GM12864 (cell line): ENCODE measurements around the gene ITPR1.

Experiments used
- DNase-seq: peaks from one replicate; pipeline ENCODE4 v3.0.0-alpha.2; 2011; ENCODE audit warnings: low read depth
- H3K4me3 ChIP-seq: 2 replicates; pipeline ENCODE4 v1.5.1; 2011; ENCODE audit warnings: mild to moderate bottlenecking, low read depth, low read length, control low read depth
- TF ChIP-seq, protein P1 (sequence below): IDR thresholded peaks from 2 replicates; pipeline ENCODE4 v1.5.1; 2011; ENCODE audit warnings: low read depth, mild to moderate bottlenecking, moderate library complexity, low read length, control low read depth, inconsistent platforms; ENCODE audit errors: missing control alignments

The ITPR1 gene

DNA sequence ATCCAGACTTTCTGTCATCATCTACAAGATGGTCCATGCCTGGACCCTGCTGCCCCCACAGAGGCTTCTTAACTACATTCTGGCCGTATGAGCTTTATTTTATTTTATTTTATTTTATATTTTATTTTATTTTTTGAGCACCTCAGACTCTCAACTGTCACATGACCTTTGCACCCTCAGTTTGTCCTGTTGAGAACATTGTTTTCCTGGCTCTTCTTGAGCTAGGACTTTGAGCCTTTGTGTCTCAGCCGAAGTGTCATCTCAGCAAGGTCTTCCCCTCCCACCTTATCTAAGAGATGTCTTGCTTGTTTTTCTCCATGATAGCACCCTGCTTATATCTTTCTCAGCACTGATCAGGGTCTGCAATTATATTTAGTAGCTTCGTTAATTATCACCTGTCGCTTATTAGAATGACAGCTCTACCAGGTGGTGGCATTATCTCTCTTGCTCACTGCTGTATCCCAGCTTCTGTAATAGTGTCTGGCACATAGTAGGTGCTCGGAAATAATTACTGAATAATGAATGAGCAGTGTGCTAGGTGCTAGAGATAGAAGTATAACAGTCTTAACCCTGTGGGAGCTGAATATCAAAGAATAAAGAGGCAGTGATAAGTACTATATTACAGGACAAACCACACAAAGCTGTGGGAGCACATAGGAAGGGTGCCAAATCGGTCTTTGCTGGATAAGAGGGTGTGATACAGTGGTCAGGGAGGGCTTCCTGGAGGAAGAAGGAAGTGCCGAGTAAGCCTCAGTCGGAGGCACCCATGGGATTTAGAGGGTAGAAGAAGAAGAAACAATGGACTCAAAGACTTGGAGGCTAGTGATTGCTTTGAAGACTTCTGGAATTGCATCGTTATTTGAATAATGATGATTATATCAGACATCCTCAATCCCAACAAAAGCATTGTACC lies 136.2 kb downstream of the ITPR1 start:
- DNase-seq, result no peak
- TF ChIP-seq, protein P1, sequence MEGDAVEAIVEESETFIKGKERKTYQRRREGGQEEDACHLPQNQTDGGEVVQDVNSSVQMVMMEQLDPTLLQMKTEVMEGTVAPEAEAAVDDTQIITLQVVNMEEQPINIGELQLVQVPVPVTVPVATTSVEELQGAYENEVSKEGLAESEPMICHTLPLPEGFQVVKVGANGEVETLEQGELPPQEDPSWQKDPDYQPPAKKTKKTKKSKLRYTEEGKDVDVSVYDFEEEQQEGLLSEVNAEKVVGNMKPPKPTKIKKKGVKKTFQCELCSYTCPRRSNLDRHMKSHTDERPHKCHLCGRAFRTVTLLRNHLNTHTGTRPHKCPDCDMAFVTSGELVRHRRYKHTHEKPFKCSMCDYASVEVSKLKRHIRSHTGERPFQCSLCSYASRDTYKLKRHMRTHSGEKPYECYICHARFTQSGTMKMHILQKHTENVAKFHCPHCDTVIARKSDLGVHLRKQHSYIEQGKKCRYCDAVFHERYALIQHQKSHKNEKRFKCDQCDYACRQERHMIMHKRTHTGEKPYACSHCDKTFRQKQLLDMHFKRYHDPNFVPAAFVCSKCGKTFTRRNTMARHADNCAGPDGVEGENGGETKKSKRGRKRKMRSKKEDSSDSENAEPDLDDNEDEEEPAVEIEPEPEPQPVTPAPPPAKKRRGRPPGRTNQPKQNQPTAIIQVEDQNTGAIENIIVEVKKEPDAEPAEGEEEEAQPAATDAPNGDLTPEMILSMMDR, result no peak

DNA sequence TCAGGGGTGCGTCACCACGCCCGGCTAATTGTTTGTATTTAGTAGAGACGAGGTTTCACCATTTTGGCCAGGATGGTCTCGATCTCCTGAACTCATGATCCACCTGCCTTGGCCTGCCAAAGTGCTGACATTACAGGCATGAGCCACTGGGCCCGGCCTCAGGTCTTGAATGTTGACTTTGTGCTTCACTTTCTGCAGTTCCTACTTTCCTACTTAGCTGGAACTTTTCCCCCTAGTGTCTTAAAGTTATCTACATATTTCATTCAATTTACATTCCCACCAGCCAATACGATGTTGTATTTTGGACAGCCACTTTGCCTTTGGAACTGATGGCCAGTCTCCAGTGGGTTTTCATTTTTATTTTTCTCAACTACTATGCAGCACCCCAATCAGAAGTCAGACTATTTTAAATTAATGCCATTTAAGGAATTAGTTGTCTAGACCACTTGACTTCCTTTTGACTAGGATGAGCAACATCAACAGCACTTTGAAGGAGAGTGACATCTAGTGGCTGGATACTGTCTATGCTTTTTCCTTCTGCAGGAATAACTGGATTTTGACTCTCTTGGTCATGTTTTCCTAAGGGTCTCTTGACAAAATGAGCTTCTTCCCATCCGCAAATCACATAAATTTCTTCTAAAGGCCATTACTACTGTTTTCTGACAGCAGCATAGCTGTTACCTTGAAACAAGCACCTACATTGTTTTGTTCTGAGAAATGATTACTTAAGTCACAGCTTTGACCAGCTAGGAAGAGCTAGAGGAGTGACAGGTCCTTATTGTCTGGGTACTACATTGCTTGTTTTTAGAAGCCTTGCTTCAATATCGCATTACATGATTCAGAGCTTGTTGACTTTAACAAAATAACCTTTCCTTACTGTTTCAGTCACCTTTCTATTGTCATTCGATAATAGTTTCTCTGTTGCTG lies 140.2 kb downstream of the ITPR1 start:
- TF ChIP-seq, protein P1, result peak; percentile 81
- no peak overlapping the region for H3K4me3 ChIP-seq
- DNase-seq, result peak; percentile 26

More for the DNA sequence above, 136.2 kb downstream of the ITPR1 start:
- H3K4me3 ChIP-seq, result no peak overlapping the region

DNA sequence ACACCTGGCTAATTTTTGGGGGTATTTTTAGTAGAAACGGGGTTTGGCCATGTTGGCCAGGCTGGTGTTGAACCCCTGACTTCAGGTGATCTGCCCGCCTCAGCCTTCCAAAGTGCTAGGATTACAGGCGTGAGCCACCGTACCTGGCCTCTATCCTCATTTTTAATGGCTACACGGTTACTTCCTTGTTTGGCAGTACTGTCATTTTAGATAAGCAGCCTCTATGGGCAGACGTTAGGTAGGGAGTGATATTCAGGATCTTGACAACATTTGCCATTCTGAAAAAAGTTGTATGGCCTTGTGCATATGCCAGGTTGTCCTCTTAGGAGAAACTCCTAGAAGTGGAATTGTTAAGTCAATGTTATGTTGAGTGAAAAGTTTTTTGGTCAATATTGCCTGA lies 141.7 kb downstream of the ITPR1 start:
- TF ChIP-seq, protein P1, result no peak
- no peak for DNase-seq
- no peak overlapping the region for H3K4me3 ChIP-seq

DNA sequence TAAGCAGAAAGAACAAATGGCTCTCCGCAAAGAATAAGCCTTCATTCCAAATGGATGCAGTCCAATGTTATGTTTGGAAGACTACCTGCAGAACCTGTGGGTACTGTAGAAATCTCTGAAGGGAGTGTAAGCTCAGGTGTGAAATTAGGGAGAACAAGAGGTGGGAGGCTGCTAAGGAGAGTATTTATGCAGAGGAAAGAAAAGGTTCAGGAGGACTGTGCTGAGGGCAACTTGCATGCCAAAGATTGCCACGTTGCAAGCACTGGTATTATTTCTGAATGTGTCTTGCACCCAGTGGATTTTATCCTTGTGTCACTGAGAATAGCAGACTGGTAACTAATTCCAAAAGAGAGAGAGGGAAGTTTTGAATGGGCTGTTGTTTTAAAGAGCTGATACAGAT lies 144.1 kb downstream of the ITPR1 start:
- TF ChIP-seq, protein P1, result no peak
- no peak overlapping the region for H3K4me3 ChIP-seq
- no peak for DNase-seq

DNA sequence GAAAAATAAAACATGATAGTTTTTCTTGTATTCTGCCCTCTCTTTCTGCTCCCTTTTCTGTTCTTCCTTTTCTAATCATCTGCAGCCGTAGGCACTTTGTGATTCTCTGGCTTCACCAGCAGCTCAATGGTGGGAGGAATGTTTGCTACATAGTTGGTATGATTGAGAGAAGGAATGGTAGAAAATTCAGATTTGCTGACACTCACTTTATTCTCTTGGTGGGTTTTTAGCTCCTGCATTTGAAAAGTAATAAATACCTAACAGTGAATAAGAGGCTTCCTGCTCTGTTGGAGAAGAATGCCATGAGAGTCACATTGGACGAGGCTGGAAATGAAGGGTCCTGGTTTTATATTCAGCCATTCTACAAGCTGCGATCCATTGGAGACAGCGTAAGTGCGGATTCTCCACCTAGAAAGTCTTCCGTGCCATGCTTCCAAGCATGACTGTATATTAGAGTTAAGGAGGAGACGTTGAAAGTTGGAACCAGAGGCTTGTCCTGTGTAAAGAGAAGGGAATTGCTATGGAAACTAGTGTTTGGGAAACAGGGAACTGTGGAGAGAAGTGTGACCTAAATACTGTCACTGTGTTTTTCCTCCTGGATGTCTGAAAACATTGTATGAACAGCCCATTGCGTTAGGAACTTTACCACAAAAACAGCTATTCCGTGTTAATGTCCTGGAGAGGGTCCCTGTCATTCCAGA lies 148.9 kb downstream of the ITPR1 start:
- no peak overlapping the region for H3K4me3 ChIP-seq
- DNase-seq, result no peak
- TF ChIP-seq, protein P1, result no peak

DNA sequence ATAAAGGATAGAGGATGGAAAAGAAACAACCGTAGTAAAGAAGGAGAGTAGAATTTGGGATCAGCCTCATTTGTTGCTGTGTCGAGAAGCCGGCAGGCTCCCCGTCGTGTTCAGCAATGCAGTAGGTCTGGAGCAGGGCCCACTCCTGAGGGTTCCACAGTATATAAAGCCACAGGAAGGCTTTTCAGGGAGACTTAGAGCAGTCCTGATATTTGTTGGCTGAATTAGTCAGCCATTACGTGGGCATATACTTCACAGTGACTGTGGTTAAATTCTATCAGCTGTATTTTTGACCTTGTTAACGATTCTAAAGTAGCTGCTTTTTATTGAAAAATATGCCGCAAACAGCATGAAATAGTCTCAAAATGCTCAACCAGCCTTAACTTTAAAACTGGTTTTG lies 149.5 kb downstream of the ITPR1 start:
- no peak for DNase-seq
- TF ChIP-seq, protein P1, result no peak

More for the DNA sequence above, 149.5 kb downstream of the ITPR1 start:
- H3K4me3 ChIP-seq, result no peak overlapping the region
